M059J (cell line): Measurements from ENCODE around the gene CBFA2T2. TPM values are rescaled to one million over a fixed set of nuclear protein-coding genes. Genes with fewer than 3 reads are reported as not detected.

Experiments used
- DNase-seq: peaks from one replicate; pipeline ENCODE4 v3.0.0-alpha.2; 2012; ENCODE audit warnings: low read depth
- total RNA-seq: library from RNA; depleted of rRNA; stranded (reverse); fragments of >200 nt; shearing (Covaris generic); gene quantifications from 2 replicates; pipeline ENCODE4 v1.2.3, GENCODE V29; 2014

CBFA2T2 gene
- total RNA-seq, 1 experiment from 2014 or later = 13.8 TPM

DNA sequence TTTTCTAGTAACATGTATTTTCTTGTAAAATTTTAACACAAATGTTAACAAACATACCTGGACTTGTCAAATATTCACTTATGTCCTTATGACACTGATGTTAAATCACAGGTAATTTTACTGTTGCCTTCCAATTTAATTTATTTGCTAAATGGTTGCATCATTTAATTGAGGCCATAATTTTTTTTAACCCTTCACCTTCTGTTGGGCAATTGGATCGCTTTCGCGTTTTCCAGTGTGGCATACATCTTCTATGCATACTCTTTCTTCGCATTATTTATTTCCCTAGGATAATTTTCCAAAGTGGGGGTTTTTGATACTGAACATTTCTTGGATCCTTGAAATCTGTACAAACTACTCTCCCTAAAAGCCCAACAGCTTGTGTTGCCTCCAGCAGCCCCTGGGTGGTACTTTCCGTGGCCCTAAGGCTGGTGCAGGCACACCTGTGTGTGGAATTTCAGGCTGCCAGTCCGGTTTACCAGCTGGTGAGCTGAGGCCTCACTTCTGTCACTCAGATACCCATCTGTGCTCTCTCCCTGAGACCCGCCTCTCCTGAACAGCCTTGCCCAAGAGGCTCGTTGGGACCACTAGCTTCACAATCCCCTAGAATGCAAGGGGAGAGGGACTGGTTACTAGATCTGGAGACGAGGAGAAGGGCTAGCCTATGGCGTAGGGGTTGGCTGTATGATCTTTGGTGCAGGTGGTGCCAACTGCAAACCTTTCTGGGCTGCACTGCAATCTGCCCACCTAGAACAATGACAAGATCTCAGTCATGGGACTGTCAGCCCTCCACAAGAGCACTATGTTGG, 161.1 kb downstream of the CBFA2T2 start:
- DNase-seq = no peak

DNA sequence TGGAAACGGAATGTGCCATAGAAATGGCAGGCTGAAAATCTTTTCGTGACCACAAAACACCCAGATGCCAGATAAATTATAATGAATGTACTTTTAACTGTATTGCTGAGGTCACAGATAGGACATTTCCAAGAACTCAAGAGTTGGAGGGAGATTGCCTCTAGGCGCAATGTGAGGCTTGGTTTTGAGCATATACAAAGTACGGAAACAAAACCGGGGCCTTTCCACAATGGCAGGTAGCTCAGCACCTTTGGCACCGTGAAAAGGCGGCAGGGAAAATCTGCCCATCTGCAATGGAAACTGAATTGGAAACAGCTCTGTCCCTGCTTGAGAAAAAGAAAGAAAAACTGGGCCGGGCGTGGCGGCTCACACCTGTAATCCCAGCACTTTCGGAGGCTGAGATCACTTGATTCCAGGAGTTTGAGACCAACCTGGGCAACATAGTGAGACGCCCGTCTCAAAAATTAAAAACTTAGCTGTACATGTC, 161.7 kb downstream of the CBFA2T2 start:
- peak; percentile 67 for DNase-seq

DNA sequence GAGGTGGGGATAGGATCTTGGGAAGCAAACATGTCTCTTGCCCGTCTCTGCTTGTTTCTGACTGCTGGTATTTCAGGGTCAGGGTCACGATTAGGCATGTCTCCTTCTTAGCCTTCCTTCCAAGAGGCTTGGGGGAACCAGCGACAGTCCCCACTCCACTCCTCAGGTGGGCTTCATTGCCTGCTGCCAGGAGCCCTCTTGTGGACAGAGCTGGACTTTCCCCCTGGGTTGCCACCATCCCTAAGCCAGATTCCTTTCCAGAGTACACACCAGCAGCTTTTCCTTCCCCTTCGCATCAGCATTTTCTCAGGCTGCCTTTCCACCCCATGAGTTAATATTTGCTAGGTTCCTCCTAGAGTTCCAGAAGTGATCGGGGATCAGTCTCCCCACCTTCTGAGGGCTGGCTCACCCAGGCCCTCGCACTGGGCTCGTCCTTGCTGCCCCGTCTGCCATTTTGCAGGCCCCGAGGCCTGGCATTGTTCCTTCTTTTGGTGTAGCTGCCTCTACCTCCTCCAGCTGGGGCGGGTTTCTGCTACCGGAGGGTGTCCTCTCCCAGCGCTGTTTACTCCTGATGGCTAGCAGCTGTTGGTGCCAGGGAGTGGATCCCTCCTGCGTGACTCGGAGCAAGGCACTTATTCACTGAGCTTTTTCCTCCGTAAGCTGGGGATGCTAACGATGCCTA, 163.5 kb downstream of the CBFA2T2 start:
- DNase-seq = peak; percentile 72

DNA sequence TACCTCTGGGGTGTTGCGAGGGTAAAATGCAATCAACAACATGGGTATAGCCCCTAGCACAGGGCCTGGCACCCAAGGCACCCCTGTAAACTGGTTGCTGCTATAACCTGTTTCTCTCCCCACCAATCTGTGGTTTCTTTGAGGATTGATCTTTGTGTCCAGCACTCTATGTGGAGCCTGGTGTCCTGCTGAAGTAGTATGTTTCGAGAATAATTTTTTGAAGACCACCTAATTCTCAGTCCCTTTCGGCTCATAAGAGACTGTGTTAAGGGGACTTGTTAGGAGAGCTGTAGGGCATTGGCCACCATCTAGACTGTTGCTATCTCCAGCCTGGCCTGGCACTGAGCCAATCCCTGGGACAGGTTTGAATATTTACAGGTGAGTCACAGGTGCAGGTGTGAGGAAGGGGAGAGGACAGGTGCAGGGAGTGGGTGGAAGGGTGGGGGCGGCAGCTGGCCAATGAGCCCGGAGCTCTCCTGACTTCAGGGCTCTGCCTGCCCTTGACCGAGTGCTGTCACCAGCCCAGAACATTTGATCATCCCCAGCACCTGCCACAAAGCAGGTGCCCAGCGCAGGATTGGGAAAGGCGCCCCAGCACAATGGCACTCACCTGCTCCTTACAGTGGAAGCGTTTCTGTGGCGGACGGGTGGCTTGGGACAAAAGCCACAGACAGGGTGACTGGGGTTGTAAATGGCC, 164.2 kb downstream of the CBFA2T2 start:
- no peak for DNase-seq

DNA sequence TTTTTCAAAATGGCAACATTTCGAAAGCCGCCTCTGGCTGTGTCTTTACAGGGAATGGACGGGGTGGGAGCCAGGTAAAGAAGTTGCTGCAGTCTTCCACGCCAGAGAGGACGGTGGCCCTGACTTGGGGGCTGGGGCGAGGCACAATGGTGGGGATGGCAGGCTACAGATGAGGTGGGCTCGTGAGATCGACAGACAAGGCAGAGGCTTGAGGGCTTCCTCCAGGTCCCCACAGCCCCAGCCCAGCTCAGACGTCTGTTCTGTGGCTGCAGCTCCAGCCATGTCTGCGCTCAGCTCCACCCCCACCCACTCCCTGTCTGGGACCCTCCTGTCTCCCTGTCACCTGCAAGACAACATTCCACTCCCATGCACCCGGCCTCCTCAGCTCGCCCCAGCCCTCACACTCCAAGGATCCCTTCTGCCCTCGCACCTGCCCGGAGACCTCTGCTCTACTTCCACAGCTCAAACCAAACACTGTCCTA, 164.8 kb downstream of the CBFA2T2 start:
- DNase-seq = no peak

DNA sequence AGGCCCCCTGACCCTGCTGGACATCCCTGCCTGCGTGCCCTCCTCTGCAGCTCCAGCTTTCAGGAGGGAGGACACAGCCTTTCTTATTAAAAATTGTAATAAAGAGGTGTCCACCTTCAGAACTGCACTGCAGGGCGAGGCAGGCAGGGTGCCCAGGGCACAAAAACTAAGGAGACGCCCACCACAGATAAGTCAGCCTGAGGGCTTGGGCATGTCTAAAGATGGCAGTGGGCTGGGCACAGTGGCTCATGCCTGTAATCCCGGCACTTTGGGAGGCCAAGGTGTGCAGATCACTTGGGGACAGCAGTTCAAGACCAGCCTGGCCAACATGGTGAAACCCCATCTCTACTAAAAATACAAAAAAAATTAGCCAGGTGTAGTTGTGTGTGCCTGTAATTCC, 165.3 kb downstream of the CBFA2T2 start:
- no peak for DNase-seq

DNA sequence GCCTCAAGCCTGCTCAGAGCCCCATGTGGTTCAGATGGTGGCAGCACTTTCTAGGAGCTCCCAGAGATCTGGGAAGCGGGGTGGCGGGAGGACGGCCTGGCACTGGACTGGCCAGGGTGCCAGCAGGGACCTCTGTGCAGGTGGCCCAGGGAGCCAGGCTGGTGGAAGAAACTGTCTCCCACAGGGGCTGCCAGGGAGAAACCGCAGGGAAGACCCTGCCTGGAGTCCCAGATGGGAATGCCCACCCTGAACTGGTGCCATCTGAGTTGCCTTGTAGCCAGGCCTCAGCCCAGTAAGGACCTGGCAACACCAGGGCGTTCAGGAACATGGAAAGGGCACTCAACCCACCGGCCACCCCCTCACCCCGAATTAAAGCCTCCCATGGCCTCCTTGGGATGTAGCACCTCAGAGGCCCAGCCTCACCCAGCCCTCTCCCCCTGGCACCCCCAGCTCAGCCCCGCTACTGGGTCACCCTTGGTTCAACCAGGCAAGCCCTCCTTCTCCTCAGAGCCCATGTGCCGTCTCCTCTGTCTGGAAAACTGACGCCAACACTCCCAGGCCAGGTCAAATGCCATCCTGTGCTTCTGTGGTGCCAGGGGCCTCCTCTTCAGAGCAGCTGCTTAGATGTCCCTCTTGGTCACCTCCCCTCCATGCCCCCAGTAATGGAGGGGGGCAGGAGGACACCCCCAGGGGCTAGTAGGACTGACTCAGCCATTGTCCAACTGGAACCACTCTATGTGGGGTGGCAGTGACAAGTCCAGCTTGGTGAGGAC, 166.3 kb downstream of the CBFA2T2 start:
- no peak for DNase-seq

DNA sequence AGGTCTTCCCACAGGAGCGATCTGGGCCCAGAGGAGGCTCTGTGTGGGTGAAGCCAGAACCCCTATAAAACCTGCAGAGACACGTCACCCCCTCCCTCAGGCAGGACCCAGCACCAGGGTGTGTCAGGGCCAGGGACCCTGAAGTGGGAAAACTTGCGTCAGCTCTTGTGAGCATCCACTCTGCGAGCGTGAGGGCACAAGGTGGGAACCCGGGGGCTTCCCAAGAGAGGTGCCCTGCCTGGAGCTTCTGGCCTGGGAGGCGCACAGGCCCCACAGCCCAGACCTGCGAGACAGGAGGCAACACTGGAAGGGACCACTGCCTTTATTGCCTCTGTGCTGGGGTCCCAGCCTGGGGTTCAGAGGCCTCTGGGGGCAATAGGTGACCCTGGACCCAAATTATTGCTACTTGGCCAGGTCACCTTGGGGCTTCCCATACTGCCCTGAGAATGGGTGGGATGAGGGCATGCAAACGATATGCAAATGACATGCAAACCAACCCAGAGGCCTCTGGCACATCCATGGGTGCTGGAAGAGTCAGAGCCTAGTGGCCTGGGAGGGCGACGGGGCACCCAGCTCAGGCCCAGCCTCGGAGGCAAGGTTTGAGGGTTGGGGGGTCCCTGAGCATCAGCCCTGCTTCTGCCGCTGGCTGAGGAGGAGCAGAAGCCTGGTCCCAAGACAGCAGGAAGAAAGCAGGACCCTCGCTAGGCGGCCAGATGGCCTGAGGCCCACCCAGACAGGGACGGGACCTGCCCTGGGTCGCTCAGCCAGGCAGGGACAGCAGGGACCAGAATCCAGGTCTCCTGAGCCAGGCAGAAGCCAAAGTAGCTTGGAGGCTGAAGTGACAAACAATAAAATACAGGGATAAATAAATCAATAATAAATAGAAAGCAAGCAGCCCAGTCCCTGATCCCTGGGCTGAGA, 167.1 kb downstream of the CBFA2T2 start:
- no peak for DNase-seq

DNA sequence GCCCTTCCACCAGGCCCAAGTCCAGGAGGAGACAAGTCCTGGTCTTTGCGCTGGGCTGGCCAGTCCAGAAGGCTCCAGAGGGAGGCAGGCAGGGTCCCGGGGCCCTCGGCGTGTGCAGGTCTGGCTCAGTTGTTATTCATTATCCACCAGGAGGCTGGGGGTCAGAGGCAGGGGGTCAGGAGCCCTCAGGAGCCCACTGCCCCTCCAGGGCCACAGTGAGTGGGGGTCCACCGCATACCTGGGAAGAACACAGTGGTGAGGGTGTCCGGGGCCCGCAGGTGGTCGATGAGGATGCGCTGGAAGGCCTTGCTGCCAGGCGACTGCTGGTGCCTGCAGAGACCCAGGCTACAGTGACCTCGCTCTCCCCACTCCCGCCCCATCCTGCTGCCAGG, 167.8 kb downstream of the CBFA2T2 start:
- DNase-seq = no peak

DNA sequence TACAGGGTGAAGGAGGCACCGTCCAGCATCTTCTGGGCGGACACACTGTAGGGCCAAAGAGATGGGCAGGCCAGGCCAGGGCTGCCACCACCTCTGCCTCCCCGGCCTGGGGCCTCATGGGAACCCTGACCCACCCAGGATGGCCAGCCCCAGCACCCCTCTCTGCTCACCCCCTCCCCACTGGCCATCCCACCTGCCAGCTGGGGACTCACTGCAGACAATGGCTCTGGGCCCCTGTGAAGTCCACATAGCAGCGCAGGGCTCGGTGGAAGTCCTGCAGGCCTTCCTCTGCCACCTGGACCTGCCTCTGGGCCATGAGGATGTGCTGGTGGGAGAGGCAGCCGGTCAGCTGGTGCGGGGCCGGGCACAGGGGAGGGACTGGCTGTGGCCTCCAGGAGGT, 168.6 kb downstream of the CBFA2T2 start:
- DNase-seq = no peak

DNA sequence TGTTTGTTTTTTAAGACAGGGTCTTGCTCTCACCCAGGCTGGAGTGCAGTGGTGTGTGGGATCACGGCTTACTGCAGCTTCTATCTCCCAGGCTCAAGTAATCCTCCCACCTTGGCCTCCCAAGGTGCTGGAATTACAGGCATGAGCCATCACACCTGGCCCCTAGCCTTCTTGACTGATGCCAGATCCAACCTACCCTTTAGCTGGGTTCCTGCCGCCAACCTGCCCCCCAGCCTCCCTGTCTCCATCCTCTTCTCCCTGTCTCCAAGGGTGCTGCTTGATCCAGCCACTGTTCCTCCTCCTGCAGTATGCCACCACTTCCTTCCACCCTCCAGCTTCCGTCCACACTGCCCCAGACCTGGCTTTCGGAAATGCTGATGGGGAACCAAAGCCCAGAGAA, 169.0 kb downstream of the CBFA2T2 start:
- no peak for DNase-seq

DNA sequence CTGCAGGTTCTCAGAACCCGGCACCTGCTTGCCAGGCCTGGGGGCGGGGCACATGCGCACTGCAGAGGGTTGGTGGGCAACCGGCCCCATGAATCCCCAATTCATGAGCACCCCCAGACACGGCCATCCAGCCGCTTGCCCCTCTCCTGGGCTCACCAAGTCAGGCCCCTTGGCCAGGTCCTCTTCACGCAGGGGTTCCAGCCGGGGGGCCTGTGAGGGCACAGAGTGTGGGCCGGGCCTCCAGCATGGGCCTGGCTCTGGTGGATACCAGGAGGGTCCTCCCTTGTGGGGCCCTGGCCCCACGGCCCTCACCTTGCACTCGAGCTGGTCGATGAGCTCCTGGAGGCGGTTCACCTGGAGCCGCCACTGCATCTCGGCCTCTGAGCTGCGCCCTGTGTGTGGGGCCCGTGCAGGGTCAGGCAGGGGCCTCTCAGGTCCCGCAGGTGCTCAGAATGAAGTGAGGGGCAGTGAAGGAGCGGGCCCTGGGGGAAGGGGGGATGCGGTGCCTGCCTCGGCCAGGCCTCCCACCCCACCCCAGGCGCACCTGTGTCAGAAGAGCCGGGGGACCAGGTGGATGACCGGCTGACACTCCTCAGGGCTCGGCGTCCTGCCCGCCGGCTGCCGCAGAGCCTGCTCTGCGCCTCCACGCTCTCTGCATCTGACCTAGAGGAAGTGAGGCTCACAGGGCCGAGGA, 169.6 kb downstream of the CBFA2T2 start:
- no peak for DNase-seq

DNA sequence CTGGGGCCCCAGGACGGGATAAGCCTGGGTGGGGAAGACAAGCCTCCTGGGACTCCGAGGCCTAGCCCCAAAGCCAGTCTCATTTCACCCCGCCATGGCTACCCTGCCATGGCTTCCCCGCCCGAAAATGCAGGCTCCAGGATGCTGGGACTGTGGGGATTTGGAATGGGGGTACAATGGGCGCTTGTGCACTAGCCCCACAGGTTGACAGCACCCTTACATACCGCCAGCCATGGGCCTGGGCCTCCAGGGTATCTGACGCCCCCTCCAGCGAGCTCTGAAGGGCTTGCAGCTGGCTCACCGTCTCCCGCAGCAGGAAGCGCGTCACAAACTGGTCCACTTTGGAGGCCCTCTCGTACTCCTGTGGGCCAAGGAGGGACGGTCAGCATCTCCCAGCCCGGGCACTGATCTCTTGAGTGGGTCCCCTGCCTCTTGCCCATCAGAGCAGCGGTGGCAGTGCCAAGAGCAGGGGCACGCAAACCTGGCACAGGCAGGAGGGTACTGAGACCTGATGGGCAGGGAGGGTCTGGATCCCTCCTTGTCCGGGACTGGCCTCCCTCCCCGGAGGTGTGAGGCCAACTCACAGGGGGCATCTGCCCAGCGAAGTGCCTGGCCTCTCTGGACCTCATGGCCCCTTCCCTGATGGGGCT, 170.3 kb downstream of the CBFA2T2 start:
- DNase-seq = no peak

DNA sequence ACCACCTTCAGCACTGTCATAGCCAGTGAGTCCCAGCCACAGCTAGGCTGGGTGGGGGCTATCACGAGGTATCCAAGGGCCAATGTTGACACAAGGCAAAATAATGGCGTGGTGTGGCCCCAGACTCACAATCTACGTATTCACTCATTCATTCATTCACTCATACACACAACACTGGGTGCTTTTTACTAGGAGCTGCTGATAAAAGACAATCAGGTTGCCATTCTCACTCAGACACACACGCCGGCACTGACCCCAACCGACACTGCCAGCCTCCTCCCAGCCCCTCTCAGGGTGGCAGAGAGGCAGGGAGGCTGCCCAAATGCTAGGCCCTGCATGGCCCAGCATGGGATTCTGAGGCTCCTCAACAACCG, 170.8 kb downstream of the CBFA2T2 start:
- DNase-seq = no peak

DNA sequence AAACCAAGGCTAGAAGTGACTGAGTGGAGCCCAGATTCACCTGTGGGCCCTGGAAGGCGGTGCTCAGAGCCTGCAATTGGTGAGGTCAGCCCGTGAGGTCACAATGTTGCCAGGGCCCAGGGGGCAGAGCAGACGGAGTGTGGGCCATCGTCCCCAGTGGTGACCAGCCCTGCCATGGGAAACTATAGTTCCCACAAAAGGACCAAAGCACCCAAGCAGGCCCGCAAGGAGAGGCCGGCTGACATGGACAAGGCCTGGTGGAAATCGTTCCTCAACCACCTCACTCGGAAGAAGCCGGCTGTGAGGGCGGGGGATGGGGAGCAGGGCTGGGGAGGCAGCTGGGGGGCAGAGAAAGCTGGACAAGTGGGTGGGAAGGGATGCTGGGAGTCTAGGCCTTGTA, 172.3 kb downstream of the CBFA2T2 start, which contains the start of gene C20orf144:
TSS of gene C20orf144 (plus strand) at position 156 of the 400 bp plus-strand sequence. CDS start at position 175, 19 bp downstream.
- DNase-seq = no peak

DNA sequence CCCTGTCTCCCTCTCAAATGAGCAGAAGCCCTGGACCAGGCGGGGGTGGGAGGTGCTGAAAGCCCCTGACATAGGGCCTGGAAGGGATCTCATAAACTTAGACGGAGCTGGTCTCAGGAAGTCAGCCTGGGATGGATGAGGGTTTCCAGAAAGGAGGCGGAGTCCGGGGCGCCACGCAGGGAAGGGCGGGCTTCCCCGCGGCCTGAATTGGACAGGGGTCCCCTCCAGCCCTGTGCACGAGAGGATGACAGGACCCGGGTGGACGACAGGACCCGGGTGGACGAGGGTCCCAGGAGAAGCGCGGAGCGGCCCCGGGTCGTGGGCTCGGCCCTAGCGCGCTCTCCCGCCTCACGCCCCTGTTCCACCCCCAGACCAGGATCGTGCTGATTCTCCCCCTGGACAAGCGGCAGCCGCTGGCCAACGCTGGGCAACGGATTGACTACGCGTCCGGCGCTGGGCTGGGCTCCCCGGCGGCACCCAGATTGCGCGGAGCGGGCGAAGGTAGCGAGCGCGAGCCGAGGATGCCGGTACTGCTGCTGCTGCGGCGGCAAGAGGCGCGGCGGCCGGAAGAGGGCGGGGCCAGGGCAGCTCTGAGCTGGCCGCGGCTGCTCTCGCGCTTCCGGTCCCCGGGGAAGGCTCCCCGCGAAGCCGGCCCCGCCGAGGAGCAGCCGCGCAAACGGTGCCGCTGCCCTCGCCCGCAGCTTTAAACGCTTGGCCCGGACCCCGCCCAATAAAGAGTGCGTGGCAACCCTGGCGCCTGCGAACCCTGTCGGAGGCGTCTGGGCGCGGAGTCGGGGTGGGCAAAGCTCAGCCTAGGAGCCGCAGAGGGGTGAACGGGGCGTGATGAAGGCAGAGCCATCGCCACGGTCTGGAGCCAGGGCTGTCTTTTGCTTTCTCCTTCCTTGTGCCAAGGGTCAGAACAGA, 173.5 kb downstream of the CBFA2T2 start:
- peak; percentile 83 for DNase-seq

DNA sequence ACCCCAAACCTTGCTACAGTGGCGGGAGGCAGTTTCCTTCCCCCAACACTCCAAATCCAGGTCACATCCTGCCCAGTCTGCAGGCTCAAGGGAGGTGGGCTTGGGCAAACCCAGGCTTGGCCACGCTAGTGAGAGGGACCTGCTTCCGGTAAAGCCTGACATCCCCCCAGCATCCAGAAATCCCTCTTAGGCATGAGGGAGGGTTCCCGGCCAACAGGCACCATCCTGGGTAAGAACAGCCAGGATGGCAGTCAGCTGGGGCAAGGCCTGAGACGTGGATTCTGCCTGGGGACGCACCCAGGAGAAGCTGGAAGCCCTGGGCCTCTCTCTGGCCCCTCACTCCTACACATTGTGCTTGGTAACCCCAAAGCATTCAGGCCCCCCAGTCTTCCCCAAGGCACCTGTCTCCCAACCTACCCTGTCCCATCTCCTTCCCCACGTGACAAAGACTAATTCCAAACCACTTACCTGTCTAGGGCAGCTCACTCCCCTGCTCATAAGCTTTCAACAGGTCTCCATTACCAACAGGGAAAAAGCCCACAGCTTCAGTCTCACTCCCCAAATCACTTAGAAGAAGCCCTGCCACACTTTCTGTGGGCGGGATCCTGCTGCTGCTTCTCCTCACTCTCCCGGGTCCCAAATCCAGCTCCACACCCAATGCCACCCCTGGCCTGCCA, 174.3 kb downstream of the CBFA2T2 start:
- no peak for DNase-seq

DNA sequence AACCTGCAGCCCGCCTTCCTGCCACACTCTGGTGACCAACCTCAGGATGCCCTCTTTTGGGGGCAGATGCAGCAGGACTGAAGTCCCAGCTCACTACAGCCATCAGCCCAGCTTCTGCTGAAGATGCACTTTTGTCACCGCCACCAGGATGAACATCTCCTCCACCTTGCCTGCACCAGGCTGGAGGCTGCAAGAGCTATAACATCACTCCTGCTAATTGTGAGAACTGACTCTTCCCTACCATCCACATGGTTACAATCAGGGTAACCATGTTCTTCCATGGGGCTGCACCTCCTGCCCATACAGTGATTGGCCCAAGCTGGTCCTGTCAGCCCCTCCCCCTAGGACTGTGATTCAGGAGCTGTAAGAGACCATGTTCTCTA, 174.9 kb downstream of the CBFA2T2 start:
- DNase-seq = no peak
